Trophoblast cell (in vitro differentiated cells and primary cell): Measurements from ENCODE around the gene ERBB2.

Source experiments
- DNase-seq, 2 donors: peaks; one replicate each; pipeline ENCODE4 v3.0.0-alpha.2; 2016
- H2AFZ ChIP-seq: 2 replicates; pipeline ENCODE4 v1.6.1; 2013; ENCODE audit warnings: low read length, moderate library complexity, mild to moderate bottlenecking; ENCODE audit not compliant: insufficient read depth, poor library complexity
- H2AK5ac ChIP-seq: 2 replicates; pipeline ENCODE4 v1.6.1; 2013; ENCODE audit warnings: mild to moderate bottlenecking, low read length
- H2BK120ac ChIP-seq: 2 replicates; pipeline ENCODE4 v1.6.1; 2013; ENCODE audit warnings: low read length, mild to moderate bottlenecking, moderate library complexity; ENCODE audit not compliant: insufficient read depth, poor library complexity
- H2BK12ac ChIP-seq: 2 replicates; pipeline ENCODE4 v1.6.1; 2013; ENCODE audit warnings: mild to moderate bottlenecking, low read length, moderate library complexity
- H2BK5ac ChIP-seq: 2 replicates; pipeline ENCODE4 v1.6.1; 2013; ENCODE audit warnings: low read length, low read depth, moderate library complexity, mild to moderate bottlenecking; ENCODE audit not compliant: poor library complexity
- H3K14ac ChIP-seq: 2 replicates; pipeline ENCODE4 v1.6.1; 2013; ENCODE audit warnings: mild to moderate bottlenecking, low read length
- H3K18ac ChIP-seq: 2 replicates; pipeline ENCODE4 v1.6.1; 2013; ENCODE audit warnings: mild to moderate bottlenecking, low read length
- H3K23ac ChIP-seq: 2 replicates; pipeline ENCODE4 v1.6.1; 2013; ENCODE audit warnings: low read length
- H3K27ac ChIP-seq: 2 replicates; pipeline ENCODE4 v1.5.1; 2013; ENCODE audit warnings: low read depth, mild to moderate bottlenecking, inconsistent platforms, low read length, moderate library complexity
- H3K27me3 ChIP-seq: 2 replicates; pipeline ENCODE4 v1.6.1; 2013; ENCODE audit warnings: inconsistent platforms, mild to moderate bottlenecking, low read length, moderate library complexity; ENCODE audit not compliant: insufficient read depth
- H3K36me3 ChIP-seq, 2 experiments: 1 replicate in 1 of 2; 2 replicates in 1 of 2; pipeline ENCODE4 v1.6.1; 2013; ENCODE audit warnings: low read length in 2 of 2, mild to moderate bottlenecking in 2 of 2, moderate library complexity in 1 of 2; ENCODE audit not compliant: insufficient read depth in 2 of 2, control insufficient read depth in 1 of 2
- H3K4ac ChIP-seq: 2 replicates; pipeline ENCODE4 v1.6.1; 2013; ENCODE audit warnings: low read depth, mild to moderate bottlenecking, low read length, moderate library complexity
- H3K4me1 ChIP-seq, 2 experiments: 1 replicate in 1 of 2; 2 replicates in 1 of 2; pipeline ENCODE4 v1.6.1; 2013; ENCODE audit warnings: low read length in 2 of 2, mild to moderate bottlenecking in 2 of 2, moderate library complexity in 1 of 2; ENCODE audit not compliant: insufficient read depth in 2 of 2, control insufficient read depth in 1 of 2
- H3K4me2 ChIP-seq: 2 replicates; pipeline ENCODE4 v1.6.1; 2013; ENCODE audit warnings: inconsistent platforms, mild to moderate bottlenecking, low read length, moderate library complexity
- H3K4me3 ChIP-seq: 2 replicates; pipeline ENCODE4 v1.5.1; 2013; ENCODE audit warnings: mild to moderate bottlenecking, low read depth, low read length, inconsistent platforms
- H3K79me1 ChIP-seq: one replicate; pipeline ENCODE4 v1.6.1; 2013; ENCODE audit warnings: low read length
- H3K79me2 ChIP-seq: 2 replicates; pipeline ENCODE4 v1.6.1; 2013; ENCODE audit warnings: low read length, mild to moderate bottlenecking; ENCODE audit not compliant: control insufficient read depth, insufficient read depth, poor library complexity
- H3K9ac ChIP-seq: 2 replicates; pipeline ENCODE4 v1.6.1; 2013; ENCODE audit warnings: mild to moderate bottlenecking, low read length
- H3K9me3 ChIP-seq: 2 replicates; pipeline ENCODE4 v1.6.1; 2013; ENCODE audit warnings: low read depth, mild to moderate bottlenecking, control low read depth, inconsistent platforms, low read length; ENCODE audit not compliant: insufficient read depth
- H4K12ac ChIP-seq: 2 replicates; pipeline ENCODE4 v1.6.1; 2013; ENCODE audit warnings: low read depth, mild to moderate bottlenecking, low read length, moderate library complexity
- H4K8ac ChIP-seq: 2 replicates; pipeline ENCODE4 v1.6.1; 2013; ENCODE audit warnings: low read depth, mild to moderate bottlenecking, low read length, moderate library complexity
- H4K91ac ChIP-seq: one replicate; pipeline ENCODE4 v1.6.1; 2013; ENCODE audit warnings: low read depth, mild to moderate bottlenecking, low read length, moderate library complexity
- WGBS: extraction: QIAGEN DNeasy Blood & Tissue Kit; methylation state at CpG from one replicate; pipeline ENCODE4 v1.1.7; 2013; ENCODE audit warnings: missing lambda C conversion rate; ENCODE audit not compliant: insufficient read length, insufficient coverage; ENCODE audit errors: extremely low coverage; 5-methylcytosine and 5-hydroxymethylcytosine counted together

The ERBB2 gene

DNA sequence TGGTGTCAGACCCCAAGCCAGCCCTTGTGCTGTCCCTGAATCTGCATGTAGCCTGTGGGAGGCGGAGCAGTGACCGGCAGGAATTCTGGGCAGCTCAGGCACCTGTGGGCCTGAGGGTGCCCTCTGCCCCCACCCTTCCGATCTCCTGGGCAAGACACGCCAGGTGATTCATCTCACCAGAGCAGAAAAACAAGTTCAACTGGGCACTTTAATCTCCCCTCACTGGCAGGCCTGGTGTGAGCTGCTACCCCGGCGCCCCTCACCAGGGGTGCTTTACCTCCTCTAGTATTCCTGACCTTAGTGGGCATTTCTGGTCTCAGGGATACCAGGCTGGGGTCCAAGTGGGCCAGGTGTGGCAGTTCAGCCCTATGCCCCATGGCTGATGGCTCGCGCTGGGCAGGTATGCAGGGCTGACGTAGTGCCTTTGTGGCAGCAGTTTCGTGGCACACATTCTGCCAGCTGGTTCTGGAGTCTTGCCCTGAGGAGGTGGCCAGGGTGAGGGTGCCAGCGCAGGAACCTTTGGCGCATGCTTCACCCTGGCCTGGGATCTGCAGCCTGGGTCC lies 6.0 kb downstream of the ERBB2 start:
- Histone ChIP-seq H3K4me2 (no peak overlapping the region), H3K36me3 (peaks cover 32 to 35% of the 10 kb centered on the region in 2 experiments), H2BK5ac (no peak overlapping the region), H3K9me3 (peaks cover 3% of the 10 kb centered on the region), H3K27me3 (no peaks in the 10 kb centered on the region), H3K4me3 (no peak overlapping the region), H2AFZ (no peak overlapping the region), H3K18ac (no peak overlapping the region), H4K91ac (no peak overlapping the region), H3K4me1 (peaks cover 7 to 21% of the 10 kb centered on the region in 2 experiments), H3K79me1 (no peaks in the 10 kb centered on the region), H2BK12ac (no peak overlapping the region), H2BK120ac (no peak overlapping the region), H3K23ac (no peak overlapping the region), H3K4ac (no peak overlapping the region), H4K8ac (no peak overlapping the region), H3K27ac (no peak overlapping the region), H3K14ac (no peak overlapping the region), H3K9ac (no peak overlapping the region), H4K12ac (no peak overlapping the region), H3K79me2 (no peaks in the 10 kb centered on the region), H2AK5ac (no peak overlapping the region)
- peak; percentile 92 to 94 for DNase-seq
- no CpG with 5 or more reads among the region's 12 CpGs for WGBS

DNA sequence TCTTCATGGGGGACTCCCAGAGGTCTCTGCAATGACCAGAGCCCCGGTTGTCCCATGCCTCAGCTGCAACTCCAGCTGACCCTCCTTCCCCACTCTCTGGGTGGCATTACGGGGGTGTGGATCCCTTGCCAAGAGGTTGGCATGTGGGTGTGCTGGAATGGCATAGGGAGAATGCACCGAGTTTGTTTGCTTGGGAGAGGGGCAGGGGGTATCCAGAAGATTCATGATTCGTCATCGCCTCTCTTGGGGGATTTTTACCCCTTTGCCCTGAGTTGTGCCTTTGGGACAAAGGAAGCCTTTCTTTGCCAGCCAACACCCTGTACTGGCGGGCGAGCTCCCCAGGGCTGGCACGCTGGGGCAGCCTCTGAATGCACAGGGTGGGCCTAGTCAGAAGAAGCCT lies 6.5 kb downstream of the ERBB2 start:
- Histone ChIP-seq H3K36me3 (peaks cover 33 to 38% of the 10 kb centered on the region in 2 experiments), H3K4me3 (no peak overlapping the region), H3K18ac (no peak overlapping the region), H2BK5ac (no peak overlapping the region), H2BK12ac (no peak overlapping the region), H2AK5ac (no peak overlapping the region), H3K27me3 (no peaks in the 10 kb centered on the region), H3K14ac (no peak overlapping the region), H3K79me2 (no peaks in the 10 kb centered on the region), H3K9me3 (peaks cover 3% of the 10 kb centered on the region), H2AFZ (no peak overlapping the region), H3K9ac (no peak overlapping the region), H3K4me1 (peaks cover 3 to 16% of the 10 kb centered on the region in 2 experiments), H3K4ac (no peak overlapping the region), H3K79me1 (no peaks in the 10 kb centered on the region), H4K12ac (no peak overlapping the region), H3K27ac (no peak overlapping the region), H4K8ac (no peak overlapping the region), H2BK120ac (no peak overlapping the region), H3K23ac (no peak overlapping the region), H3K4me2 (no peak overlapping the region), H4K91ac (no peak overlapping the region)
- DNase-seq = no peak
- WGBS = no CpG with 5 or more reads among the region's 8 CpGs

DNA sequence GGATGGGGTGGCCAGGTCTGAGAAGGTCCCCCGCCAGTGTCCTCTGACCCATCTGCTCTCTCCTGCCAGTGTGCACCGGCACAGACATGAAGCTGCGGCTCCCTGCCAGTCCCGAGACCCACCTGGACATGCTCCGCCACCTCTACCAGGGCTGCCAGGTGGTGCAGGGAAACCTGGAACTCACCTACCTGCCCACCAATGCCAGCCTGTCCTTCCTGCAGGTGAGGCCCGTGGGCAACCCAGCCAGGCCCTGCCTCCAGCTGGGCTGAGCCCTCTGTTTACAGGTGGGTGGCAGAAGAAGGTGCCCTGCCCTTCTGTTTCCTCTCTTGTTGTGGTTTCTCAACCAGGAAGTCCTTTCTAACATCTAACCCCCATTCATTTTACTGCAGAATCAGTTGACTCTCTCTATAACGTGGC lies 7.1 kb downstream of the ERBB2 start:
- Histone ChIP-seq H2AFZ (no peak overlapping the region), H3K14ac (no peak overlapping the region), H3K4me2 (no peak overlapping the region), H4K8ac (no peak overlapping the region), H3K4ac (no peak overlapping the region), H2AK5ac (no peak overlapping the region), H3K36me3 (peaks cover 37 to 44% of the 10 kb centered on the region in 2 experiments), H4K12ac (no peak overlapping the region), H3K4me1 (peaks cover 3 to 12% of the 10 kb centered on the region in 2 experiments), H3K79me2 (no peaks in the 10 kb centered on the region), H2BK120ac (no peak overlapping the region), H2BK5ac (no peak overlapping the region), H3K27ac (no peak overlapping the region), H2BK12ac (no peak overlapping the region), H3K23ac (no peak overlapping the region), H3K18ac (no peak overlapping the region), H4K91ac (no peak overlapping the region), H3K27me3 (no peaks in the 10 kb centered on the region), H3K79me1 (no peaks in the 10 kb centered on the region), H3K4me3 (peak overlapping the region; percentile 17), H3K9ac (no peak overlapping the region), H3K9me3 (peaks cover 4% of the 10 kb centered on the region)
- WGBS = no CpG with 5 or more reads among the region's 7 CpGs
- no peak for DNase-seq

DNA sequence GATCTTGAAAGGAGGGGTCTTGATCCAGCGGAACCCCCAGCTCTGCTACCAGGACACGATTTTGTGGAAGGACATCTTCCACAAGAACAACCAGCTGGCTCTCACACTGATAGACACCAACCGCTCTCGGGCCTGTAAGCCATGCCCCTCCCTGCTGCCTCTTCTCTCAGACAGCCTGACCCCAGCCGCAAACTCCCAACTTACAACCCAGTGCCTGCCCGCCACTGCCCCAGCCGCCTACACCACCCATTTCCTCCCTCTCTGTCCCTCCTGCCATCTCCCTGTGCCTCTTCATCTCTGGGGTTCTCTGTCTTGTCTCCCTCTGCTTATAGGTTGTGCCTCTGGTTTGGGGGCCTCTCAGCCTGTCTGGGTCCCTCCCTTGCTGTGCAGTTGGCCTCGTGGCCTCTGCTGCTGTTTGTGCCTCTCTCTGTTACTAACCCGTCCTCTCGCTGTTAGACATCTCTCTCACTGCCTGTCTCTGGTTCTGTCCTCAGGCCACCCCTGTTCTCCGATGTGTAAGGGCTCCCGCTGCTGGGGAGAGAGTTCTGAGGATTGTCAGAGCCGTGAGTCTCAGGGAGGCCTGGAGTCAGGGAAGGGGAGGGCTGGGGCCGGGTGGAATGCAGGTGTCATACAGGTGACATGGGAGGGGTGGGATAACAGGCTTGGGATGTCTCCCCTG lies 9.6 kb downstream of the ERBB2 start:
- Histone ChIP-seq H2BK120ac (no peak overlapping the region), H3K23ac (no peak overlapping the region), H3K4ac (no peak overlapping the region), H4K8ac (no peak overlapping the region), H3K14ac (no peak overlapping the region), H3K27ac (no peak overlapping the region), H3K9me3 (peaks cover 5% of the 10 kb centered on the region), H4K12ac (no peak overlapping the region), H3K9ac (no peak overlapping the region), H2BK5ac (no peak overlapping the region), H2BK12ac (no peak overlapping the region), H3K4me2 (no peak overlapping the region), H3K36me3 (peaks cover 49 to 51% of the 10 kb centered on the region in 2 experiments), H3K79me1 (no peaks in the 10 kb centered on the region), H3K4me3 (no peak overlapping the region), H4K91ac (no peak overlapping the region), H2AFZ (no peak overlapping the region), H3K79me2 (no peaks in the 10 kb centered on the region), H2AK5ac (no peak overlapping the region), H3K18ac (no peak overlapping the region), H3K27me3 (no peaks in the 10 kb centered on the region), H3K4me1 (peaks cover 3 to 12% of the 10 kb centered on the region in 2 experiments)
- WGBS = no CpG with 5 or more reads among the region's 14 CpGs
- DNase-seq = no peak
